HG03039 (cell line): ENCODE results near the gene GPR89B.
A peak's percentile ranks its signal among the peaks of the same experiment; 100 is the strongest.
"Not testable (repeated sequence)": the region's sequence is repeated elsewhere in the genome, so short reads cannot be mapped to it uniquely, and the experiment has no call there.

Source experiments
- ATAC-seq: cut with Tn5 transposase; IDR thresholded peaks from one replicate; pipeline ENCODE4 v1.9.1; 2021; ENCODE audit warnings: mild to moderate bottlenecking, moderate library complexity; ENCODE audit not compliant: unreplicated experiment

The GPR89B gene

GRCh38 chr1:148027004-148027403 is 98.8 kb downstream of the GPR89B start:
- ATAC-seq = not testable (repeated sequence)

- not testable (repeated sequence) for ATAC-seq
Measured at GRCh38 chr1:148032247-148032646, 104.0 kb downstream of the GPR89B start.

- ATAC-seq = not testable (repeated sequence)
Measured at GRCh38 chr1:148032690-148033089, 104.5 kb downstream of the GPR89B start.

GRCh38 chr1:148033147-148033546 is 104.9 kb downstream of the GPR89B start:
- not testable (repeated sequence) for ATAC-seq

DNA sequence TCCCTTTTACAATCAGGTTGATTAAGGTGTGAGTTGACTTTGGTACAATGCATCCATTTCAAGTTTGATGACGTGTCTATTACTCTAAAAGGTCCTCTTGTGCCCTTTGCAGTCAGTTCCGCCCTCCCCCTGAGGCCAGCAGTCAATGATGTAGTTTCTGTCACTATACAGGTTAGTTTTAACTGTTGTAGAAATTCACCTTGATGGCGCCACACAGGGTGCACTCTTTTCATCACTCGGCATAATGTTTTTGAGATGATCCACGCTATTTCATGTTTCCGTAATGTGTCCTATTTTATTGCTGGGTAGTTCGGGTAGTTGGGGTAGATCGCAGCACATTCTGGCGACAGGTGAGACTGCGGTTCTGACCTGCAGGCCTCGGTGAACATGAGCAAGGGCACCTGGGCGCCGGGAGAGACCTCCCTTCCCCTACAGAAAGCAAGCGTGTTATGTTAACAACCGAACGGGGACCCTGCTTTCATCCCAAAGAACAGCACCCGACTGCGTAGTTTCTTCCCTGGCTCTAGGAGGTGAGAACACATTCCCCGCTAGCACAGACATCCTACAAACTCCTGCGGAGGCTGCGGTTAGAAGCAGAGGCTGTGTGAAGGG is 109.7 kb downstream of the GPR89B start:
- ATAC-seq = peak; percentile 11

GRCh38 chr1:148038462-148039333 is 110.5 kb downstream of the GPR89B start:
- peak; percentile 76 for ATAC-seq
